Measurements from ENCODE around the gene NEGR1. TPM values are rescaled to one million over a fixed set of nuclear protein-coding genes. Genes with fewer than 3 reads are reported as not detected.

NEGR1 gene
- total and polyA plus RNA-seq, 2 donors (not counting 3 experiments of a cell fraction or from before 2014, with no cell fraction given), result 6.8 to 21.8 TPM

- Histone ChIP-seq H3K9me3 (replicated peaks; ENCODE audit: control insufficient read depth, insufficient read depth, low read length) (no peaks in the 10 kb centered on the region), H3K4me2 (ENCODE audit: insufficient read depth, low read length) (no peak overlapping the region), H3K9me1 (replicated peaks; ENCODE audit: control insufficient read depth, extremely low read depth, insufficient read depth, low read length) (no peaks in the 10 kb centered on the region), H3K36me3 (ENCODE audit: control insufficient read depth in 2 of 2, extremely low read depth in 1 of 2, insufficient read depth in 2 of 2, low read length in 2 of 2) (no peaks in the 10 kb centered on the region), H3K27ac (ENCODE audit: insufficient read depth, low read depth, low read length) (no peak overlapping the region), H2AFZ (ENCODE audit: low read depth, low read length) (no peak overlapping the region), H3K4me1 (ENCODE audit: control insufficient read depth, extremely low read depth, insufficient read depth, low read length) (no peaks in the 10 kb centered on the region), H4K20me1 (replicated peaks; ENCODE audit: control insufficient read depth, extremely low read depth, insufficient read depth, low read length) (no peaks in the 10 kb centered on the region), H3K9ac (replicated peaks; ENCODE audit: extremely low read depth, insufficient read depth, low read length) (no peak overlapping the region), H3K4me3 (replicated peaks in 1 of 3; ENCODE audit: insufficient read depth in 1 of 3, low read depth in 1 of 3, low read length in 3 of 3) (no peak overlapping the region), H3K79me2 (ENCODE audit: control insufficient read depth, insufficient read depth, low read length) (no peaks in the 10 kb centered on the region), H3K27me3 (ENCODE audit: control insufficient read depth in 2 of 2, insufficient read depth in 2 of 2, low read length in 2 of 2) (no peaks in the 10 kb centered on the region)
- BruUV-seq (replicated peaks), result no TSS peak
- intact Hi-C loops (cut with micrococcal nuclease), result no loop called here
- dilution Hi-C loops (cut with MboI; ENCODE audit: extremely low pct_ligation_motif_present, low sequenced_read_pairs), result no loop called here
- ChIA-PET CTCF (interaction anchor here (0.6 to 1.4 kb wide), 3 partner anchors 9 to 50 kb away, joined by 3 to 5 read pairs (median 3); no protein-coding TSS in a partner anchor), POLR2A (no interaction called here)
- FAIRE-seq (no peak), DNase-seq (ENCODE audit: low read depth, low spot score) (no peak)
- TF ChIP-seq POLR2A (IDR thresholded peaks at IDR 0.05; ENCODE audit: low read depth, low read length) (no peak), JUN (IDR thresholded peaks at IDR 0.05; ENCODE audit: borderline replicate concordance, insufficient read depth, insufficient read length, low read depth) (no peak), MAX (IDR thresholded peaks at IDR 0.05; ENCODE audit: insufficient read depth, insufficient read length) (no peak), FOS (IDR thresholded peaks at IDR 0.05; ENCODE audit: borderline replicate concordance, insufficient read depth, low read length) (no peak), POLR2AphosphoS5 (IDR thresholded peaks at IDR 0.05; ENCODE audit: insufficient read depth, low read depth, low read length) (no peak), GATA2 (IDR thresholded peaks at IDR 0.05; ENCODE audit: insufficient read depth, insufficient read length, low read depth, low read length) (no peak), MYC (IDR thresholded peaks at IDR 0.05; ENCODE audit: low read depth, low read length) (no peak), EZH2 (IDR thresholded peaks at IDR 0.05; ENCODE audit: borderline replicate concordance, low read depth, low read length, severe bottlenecking) (no peak), CTCF (IDR thresholded peaks at IDR 0.05; ENCODE audit: extremely low read depth in 1 of 2, insufficient read depth in 1 of 2, low read depth in 1 of 2, low read length in 2 of 2) (no peak)
These were observed 413.0 kb downstream of the NEGR1 start for GRCh38 chr1:71869326-71869725.
